Measurements from ENCODE around the gene KRTAP10-12. TPM values are rescaled to one million over a fixed set of nuclear protein-coding genes. Genes with fewer than 3 reads are reported as not detected.

The KRTAP10-12 gene
- total RNA-seq, 2 experiments from 2014 or later: not detected

- intact Hi-C loops (cut with DNase I, micrococcal nuclease): no loop called here
- Mint-ChIP-seq H3K36me3 (ENCODE audit: low read depth) (no peaks in the 10 kb centered on the region), H3K27ac (no peak overlapping the region), H3K27me3 (peaks cover 39% of the 10 kb centered on the region), H3K4me1 (peaks cover 8% of the 10 kb centered on the region), H3K4me3 (no peak overlapping the region), H3K9me3 (ENCODE audit: low read depth) (no peaks in the 10 kb centered on the region)
- CTCF ChIA-PET: no interaction called here
- ATAC-seq (no peak), DNase-seq (no peak)
- POLR2A ChIA-PET: no interaction called here
Measured at GRCh38 chr21:44722731-44723130, 25.8 kb downstream of the KRTAP10-12 start.

GRCh38 chr21:44723177-44724131 is 26.5 kb downstream of the KRTAP10-12 start:
- no peak overlapping the region for H3K4me3 Mint-ChIP-seq
- H3K9me3 Mint-ChIP-seq (ENCODE audit: low read depth): no peaks in the 10 kb centered on the region
- ChIA-PET CTCF (interaction anchor here (0.5 kb wide), 1 partner anchor 122 kb away, joined by 3 read pairs; no protein-coding TSS in a partner anchor), POLR2A (no interaction called here)
- ATAC-seq: peak; percentile 33
- peaks cover 8% of the 10 kb centered on the region for H3K4me1 Mint-ChIP-seq
- H3K27ac Mint-ChIP-seq: no peak overlapping the region
- DNase-seq: peak; percentile 27
- H3K27me3 Mint-ChIP-seq: peaks cover 39% of the 10 kb centered on the region
- intact Hi-C loops (cut with DNase I, micrococcal nuclease): no loop called here
- H3K36me3 Mint-ChIP-seq (ENCODE audit: low read depth): no peaks in the 10 kb centered on the region

- Mint-ChIP-seq H3K4me3 (no peak overlapping the region), H3K27ac (no peak overlapping the region), H3K9me3 (ENCODE audit: low read depth) (no peaks in the 10 kb centered on the region), H3K4me1 (peaks cover 8% of the 10 kb centered on the region), H3K36me3 (ENCODE audit: low read depth) (no peaks in the 10 kb centered on the region), H3K27me3 (peaks cover 35% of the 10 kb centered on the region)
- no peak for ATAC-seq
- ChIA-PET CTCF (no interaction called here), POLR2A (no interaction called here)
- intact Hi-C loops (cut with DNase I, micrococcal nuclease): no loop called here
- no peak for DNase-seq
Measured at GRCh38 chr21:44724196-44724595, 27.2 kb downstream of the KRTAP10-12 start.

- no peaks in the 10 kb centered on the region for H3K9me3 Mint-ChIP-seq (ENCODE audit: low read depth)
- H3K4me1 Mint-ChIP-seq: peaks cover 8% of the 10 kb centered on the region
- intact Hi-C loops (cut with DNase I, micrococcal nuclease): no loop called here
- no peaks in the 10 kb centered on the region for H3K36me3 Mint-ChIP-seq (ENCODE audit: low read depth)
- H3K27me3 Mint-ChIP-seq: peaks cover 31% of the 10 kb centered on the region
- ChIA-PET POLR2A (no interaction called here), CTCF (no interaction called here)
- no peak overlapping the region for H3K4me3 Mint-ChIP-seq
- no peak overlapping the region for H3K27ac Mint-ChIP-seq
- DNase-seq: no peak
- no peak for ATAC-seq
Measured at GRCh38 chr21:44724926-44725325, 28.0 kb downstream of the KRTAP10-12 start.

- Mint-ChIP-seq H3K27ac (no peak overlapping the region), H3K36me3 (ENCODE audit: low read depth) (no peaks in the 10 kb centered on the region), H3K4me1 (peaks cover 8% of the 10 kb centered on the region), H3K9me3 (ENCODE audit: low read depth) (no peaks in the 10 kb centered on the region), H3K27me3 (peaks cover 26% of the 10 kb centered on the region), H3K4me3 (no peak overlapping the region)
- DNase-seq (no peak), ATAC-seq (no peak)
- CTCF ChIA-PET: interaction anchor here (0.8 kb wide), 1 partner anchor 34 kb away, joined by 3 read pairs; no protein-coding TSS in a partner anchor
- POLR2A ChIA-PET: no interaction called here
- intact Hi-C loops (cut with DNase I, micrococcal nuclease): no loop called here
Measured at GRCh38 chr21:44726826-44727225, 29.9 kb downstream of the KRTAP10-12 start.

GRCh38 chr21:44727321-44727720 is 30.3 kb downstream of the KRTAP10-12 start:
- ATAC-seq (no peak), DNase-seq (no peak)
- ChIA-PET POLR2A (no interaction called here), CTCF (no interaction called here)
- H3K9me3 Mint-ChIP-seq (ENCODE audit: low read depth): no peaks in the 10 kb centered on the region
- peaks cover 8% of the 10 kb centered on the region for H3K4me1 Mint-ChIP-seq
- H3K27me3 Mint-ChIP-seq: peaks cover 26% of the 10 kb centered on the region
- no peaks in the 10 kb centered on the region for H3K36me3 Mint-ChIP-seq (ENCODE audit: low read depth)
- no peak overlapping the region for H3K4me3 Mint-ChIP-seq
- intact Hi-C loops (cut with DNase I, micrococcal nuclease): no loop called here
- no peak overlapping the region for H3K27ac Mint-ChIP-seq

GRCh38 chr21:44727757-44728156 is 30.8 kb downstream of the KRTAP10-12 start:
- no peak for ATAC-seq
- intact Hi-C loops (cut with DNase I, micrococcal nuclease): no loop called here
- H3K36me3 Mint-ChIP-seq (ENCODE audit: low read depth): no peaks in the 10 kb centered on the region
- ChIA-PET POLR2A (no interaction called here), CTCF (no interaction called here)
- no peaks in the 10 kb centered on the region for H3K9me3 Mint-ChIP-seq (ENCODE audit: low read depth)
- H3K4me3 Mint-ChIP-seq: no peak overlapping the region
- peaks cover 8% of the 10 kb centered on the region for H3K4me1 Mint-ChIP-seq
- H3K27me3 Mint-ChIP-seq: peaks cover 22% of the 10 kb centered on the region
- no peak for DNase-seq
- no peak overlapping the region for H3K27ac Mint-ChIP-seq

GRCh38 chr21:44728716-44729115 is 31.7 kb downstream of the KRTAP10-12 start:
- Mint-ChIP-seq H3K27me3 (peaks cover 17% of the 10 kb centered on the region), H3K36me3 (ENCODE audit: low read depth) (no peaks in the 10 kb centered on the region), H3K9me3 (ENCODE audit: low read depth) (no peaks in the 10 kb centered on the region), H3K4me3 (no peak overlapping the region), H3K27ac (no peak overlapping the region), H3K4me1 (peaks cover 3% of the 10 kb centered on the region)
- no peak for DNase-seq
- intact Hi-C loops (cut with DNase I, micrococcal nuclease): no loop called here
- ChIA-PET CTCF (no interaction called here), POLR2A (no interaction called here)
- ATAC-seq: no peak

- no peak for ATAC-seq
- DNase-seq: no peak
- ChIA-PET POLR2A (no interaction called here), CTCF (no interaction called here)
- no peaks in the 10 kb centered on the region for H3K4me1 Mint-ChIP-seq
- H3K9me3 Mint-ChIP-seq (ENCODE audit: low read depth): no peaks in the 10 kb centered on the region
- H3K4me3 Mint-ChIP-seq: no peak overlapping the region
- intact Hi-C loops (cut with DNase I, micrococcal nuclease): no loop called here
- peaks cover 13% of the 10 kb centered on the region for H3K27me3 Mint-ChIP-seq
- H3K27ac Mint-ChIP-seq: no peak overlapping the region
- no peaks in the 10 kb centered on the region for H3K36me3 Mint-ChIP-seq (ENCODE audit: low read depth)
Measured at GRCh38 chr21:44729336-44730027, 32.5 kb downstream of the KRTAP10-12 start.

GRCh38 chr21:44730028-44730395 is 33.0 kb downstream of the KRTAP10-12 start:
- Mint-ChIP-seq H3K36me3 (ENCODE audit: low read depth) (no peaks in the 10 kb centered on the region), H3K4me1 (no peaks in the 10 kb centered on the region), H3K27ac (no peak overlapping the region), H3K9me3 (ENCODE audit: low read depth) (no peaks in the 10 kb centered on the region), H3K27me3 (peaks cover 10% of the 10 kb centered on the region), H3K4me3 (no peak overlapping the region)
- DNase-seq: no peak
- intact Hi-C loops (cut with DNase I, micrococcal nuclease): no loop called here
- ChIA-PET POLR2A (no interaction called here), CTCF (no interaction called here)
- ATAC-seq: no peak

- Mint-ChIP-seq H3K9me3 (ENCODE audit: low read depth) (no peaks in the 10 kb centered on the region), H3K4me1 (no peaks in the 10 kb centered on the region), H3K36me3 (ENCODE audit: low read depth) (no peaks in the 10 kb centered on the region), H3K27me3 (peaks cover 5% of the 10 kb centered on the region), H3K4me3 (no peak overlapping the region), H3K27ac (no peak overlapping the region)
- ChIA-PET POLR2A (no interaction called here), CTCF (interaction anchor here (0.7 to 1.0 kb wide), 2 partner anchors 221 to 793 kb away, joined by 3 to 4 read pairs; no protein-coding TSS in a partner anchor)
- no peak for ATAC-seq
- DNase-seq: no peak
- intact Hi-C loops (cut with DNase I, micrococcal nuclease): no loop called here
Measured at GRCh38 chr21:44730951-44731579, 34.1 kb downstream of the KRTAP10-12 start.

- H3K27me3 Mint-ChIP-seq: no peaks in the 10 kb centered on the region
- ATAC-seq (no peak), DNase-seq (no peak)
- H3K4me1 Mint-ChIP-seq: no peaks in the 10 kb centered on the region
- H3K9me3 Mint-ChIP-seq (ENCODE audit: low read depth): no peaks in the 10 kb centered on the region
- H3K36me3 Mint-ChIP-seq (ENCODE audit: low read depth): no peaks in the 10 kb centered on the region
- CTCF ChIA-PET: no interaction called here
- no peak overlapping the region for H3K27ac Mint-ChIP-seq
- H3K4me3 Mint-ChIP-seq: no peak overlapping the region
- POLR2A ChIA-PET: no interaction called here
- intact Hi-C loops (cut with DNase I, micrococcal nuclease): no loop called here
Measured at GRCh38 chr21:44732263-44732662, 35.3 kb downstream of the KRTAP10-12 start.

Measured in activated CD4-positive, alpha-beta T cell treated with anti-CD3 and anti-CD28 coated beads for 36 hours (primary cell).